Omental fat pad (tissue), 4 donors: Measurements from ENCODE around the gene ADGRB3. TPM values are rescaled to one million over a fixed set of nuclear protein-coding genes. Genes with fewer than 3 reads are reported as not detected.

Experiments
- ATAC-seq: fragments of 150-250 bp; one replicate; pipeline ENCODE4 v1.9.1; 2016; ENCODE audit warnings: mild to moderate bottlenecking, moderate library complexity; ENCODE audit not compliant: low FRiP score
- DNase-seq: peaks from one replicate; pipeline ENCODE4 v3.0.0-alpha.2; 2019; ENCODE audit warnings: low spot score
- total RNA-seq, 4 donors: library from RNA; depleted of rRNA; stranded (reverse); fragments of >200 nt; gene quantifications; one replicate each; pipeline ENCODE4 v1.1.0, GENCODE V29; 2016
- TF ChIP-seq, protein P1 (sequence below), 3 donors: fragments of 450-650 bp; IDR thresholded peaks; one replicate each; pipeline ENCODE4 v1.5.1; 2016 to 2017; ENCODE audit warnings: antibody characterized with exemption in 3 of 3, mild to moderate bottlenecking in 3 of 3, moderate library complexity in 2 of 3

The ADGRB3 gene
- total RNA-seq, 4 donors from 2014 or later, result 0.84 to 4.4 (median 1.9) TPM

DNA sequence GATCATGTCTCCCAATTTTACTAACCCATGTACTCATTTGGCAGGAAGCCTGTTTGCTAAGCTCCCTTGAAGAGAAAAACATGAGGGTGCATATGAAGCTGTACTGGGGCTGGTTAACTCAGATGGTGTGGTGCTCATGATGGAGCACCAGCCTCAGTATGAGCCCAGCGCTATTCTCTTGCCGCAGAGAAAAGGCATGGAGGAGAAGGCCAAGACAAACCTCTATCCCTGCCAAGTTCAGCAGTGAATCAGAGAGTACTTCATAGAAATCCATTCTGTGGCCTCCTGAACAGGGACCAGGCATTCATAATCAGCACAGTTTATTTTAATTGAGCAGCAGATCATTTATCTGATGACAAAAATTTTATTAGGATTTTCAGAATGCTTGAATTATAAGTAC, 763.6 kb downstream of the ADGRB3 start:
- TF ChIP-seq, protein P1, sequence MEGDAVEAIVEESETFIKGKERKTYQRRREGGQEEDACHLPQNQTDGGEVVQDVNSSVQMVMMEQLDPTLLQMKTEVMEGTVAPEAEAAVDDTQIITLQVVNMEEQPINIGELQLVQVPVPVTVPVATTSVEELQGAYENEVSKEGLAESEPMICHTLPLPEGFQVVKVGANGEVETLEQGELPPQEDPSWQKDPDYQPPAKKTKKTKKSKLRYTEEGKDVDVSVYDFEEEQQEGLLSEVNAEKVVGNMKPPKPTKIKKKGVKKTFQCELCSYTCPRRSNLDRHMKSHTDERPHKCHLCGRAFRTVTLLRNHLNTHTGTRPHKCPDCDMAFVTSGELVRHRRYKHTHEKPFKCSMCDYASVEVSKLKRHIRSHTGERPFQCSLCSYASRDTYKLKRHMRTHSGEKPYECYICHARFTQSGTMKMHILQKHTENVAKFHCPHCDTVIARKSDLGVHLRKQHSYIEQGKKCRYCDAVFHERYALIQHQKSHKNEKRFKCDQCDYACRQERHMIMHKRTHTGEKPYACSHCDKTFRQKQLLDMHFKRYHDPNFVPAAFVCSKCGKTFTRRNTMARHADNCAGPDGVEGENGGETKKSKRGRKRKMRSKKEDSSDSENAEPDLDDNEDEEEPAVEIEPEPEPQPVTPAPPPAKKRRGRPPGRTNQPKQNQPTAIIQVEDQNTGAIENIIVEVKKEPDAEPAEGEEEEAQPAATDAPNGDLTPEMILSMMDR (IDR thresholded peaks at IDR 0.05), result no peak
- DNase-seq (no peak), ATAC-seq (no peak)

DNA sequence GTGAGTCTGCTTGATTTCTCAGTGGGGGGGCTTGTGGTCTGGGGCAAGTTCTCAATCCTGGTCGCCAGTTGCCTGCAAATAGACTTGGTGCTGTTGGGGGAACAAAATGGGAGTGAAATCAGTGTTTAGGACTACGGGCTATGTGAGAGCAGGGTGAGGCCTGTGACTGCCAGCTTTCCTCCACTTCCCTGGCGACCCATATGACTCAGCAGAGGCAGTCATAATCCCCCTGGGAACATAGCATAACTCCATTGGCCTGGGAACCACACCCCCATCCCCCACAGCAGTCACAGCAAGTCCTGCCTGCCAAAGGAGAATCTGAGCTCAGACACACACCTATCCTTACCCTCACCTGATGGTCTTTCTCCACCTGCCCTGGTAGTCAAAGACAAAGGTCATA, 773.8 kb downstream of the ADGRB3 start:
- no peak for ATAC-seq
- TF ChIP-seq, protein P1 (IDR thresholded peaks at IDR 0.05), result no peak

DNA sequence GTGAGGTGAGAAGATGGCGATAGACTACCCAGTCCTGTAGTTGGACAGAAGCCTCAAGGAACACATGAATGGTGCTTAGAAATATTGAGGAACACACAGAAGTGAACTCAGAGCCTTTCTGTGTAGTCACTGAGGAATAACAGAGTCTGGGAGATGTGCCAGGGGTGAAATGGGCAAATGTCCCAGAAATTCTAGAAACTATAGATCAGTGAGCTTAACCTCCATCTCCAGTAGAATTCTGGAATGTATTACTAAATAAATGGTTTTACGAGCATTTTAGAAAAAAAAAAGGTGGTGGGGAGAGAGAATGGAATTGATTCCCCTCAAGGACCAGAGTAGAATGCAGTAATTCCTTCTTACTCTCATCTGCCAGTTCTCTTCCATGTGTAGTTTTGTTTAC, 781.7 kb downstream of the ADGRB3 start:
- DNase-seq (no peak), ATAC-seq (no peak)
- TF ChIP-seq, protein P1 (IDR thresholded peaks at IDR 0.05), result no peak

More for the DNA sequence above, 773.8 kb downstream of the ADGRB3 start:
- no peak for DNase-seq

DNA sequence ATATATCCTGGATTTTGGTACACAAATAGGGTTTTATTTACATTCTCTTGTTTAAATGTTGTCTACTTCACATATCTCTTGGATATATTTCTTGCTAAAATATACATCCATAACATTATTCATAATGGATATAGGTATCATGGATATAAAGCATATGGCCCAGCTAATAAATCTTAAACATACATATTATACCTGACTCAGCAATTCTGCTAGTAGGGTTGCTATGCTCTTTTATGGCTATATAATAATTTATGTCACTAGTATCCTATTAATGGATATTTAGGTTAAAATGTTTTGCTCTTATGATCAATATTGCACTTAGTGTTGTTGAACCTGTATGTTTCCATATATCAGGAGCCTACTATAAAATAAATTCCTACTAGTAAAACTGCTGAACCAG, 786.2 kb downstream of the ADGRB3 start:
- TF ChIP-seq, protein P1 (IDR thresholded peaks at IDR 0.05), result no peak
- no peak for DNase-seq
- no peak for ATAC-seq

DNA sequence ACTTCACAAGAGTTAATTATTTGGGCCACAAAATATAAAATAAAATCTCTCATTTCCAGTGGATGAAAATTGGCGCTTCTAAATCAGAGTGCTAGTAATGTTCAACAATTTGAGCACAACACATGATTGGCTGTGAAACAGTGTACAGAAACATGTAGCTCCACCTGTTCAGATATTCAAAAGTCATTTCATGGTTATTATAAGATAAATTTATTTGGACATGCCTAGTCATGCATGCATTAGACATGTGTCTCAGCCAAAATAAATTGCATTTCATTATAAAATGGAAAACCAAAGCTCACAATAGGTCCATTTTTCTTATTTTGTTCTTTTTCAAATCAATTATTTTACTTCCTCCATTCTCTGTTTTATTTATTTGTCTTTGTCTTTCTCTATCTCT, 786.9 kb downstream of the ADGRB3 start:
- TF ChIP-seq, protein P1 (IDR thresholded peaks at IDR 0.05), result no peak
- no peak for DNase-seq
- ATAC-seq, result no peak

DNA sequence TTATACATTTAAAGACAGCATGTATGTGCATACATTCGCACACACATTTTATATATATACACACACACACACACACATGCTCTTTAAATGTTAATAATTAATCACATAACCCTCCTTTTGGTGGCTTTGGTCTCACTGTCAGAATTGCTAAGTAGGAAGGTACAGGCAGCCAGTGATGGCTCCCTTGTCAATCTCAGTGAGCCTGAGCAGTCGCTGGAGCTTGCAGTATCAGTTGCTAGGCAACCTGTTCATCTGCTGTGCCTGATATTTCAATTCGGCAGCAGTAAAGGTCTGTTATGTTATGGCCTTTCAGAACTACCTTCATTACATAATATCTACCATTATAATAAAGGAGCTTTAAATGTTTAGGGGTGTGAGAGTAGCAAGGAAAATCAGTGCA, 787.4 kb downstream of the ADGRB3 start:
- TF ChIP-seq, protein P1 (IDR thresholded peaks at IDR 0.05), result no peak
- DNase-seq (no peak), ATAC-seq (no peak)

DNA sequence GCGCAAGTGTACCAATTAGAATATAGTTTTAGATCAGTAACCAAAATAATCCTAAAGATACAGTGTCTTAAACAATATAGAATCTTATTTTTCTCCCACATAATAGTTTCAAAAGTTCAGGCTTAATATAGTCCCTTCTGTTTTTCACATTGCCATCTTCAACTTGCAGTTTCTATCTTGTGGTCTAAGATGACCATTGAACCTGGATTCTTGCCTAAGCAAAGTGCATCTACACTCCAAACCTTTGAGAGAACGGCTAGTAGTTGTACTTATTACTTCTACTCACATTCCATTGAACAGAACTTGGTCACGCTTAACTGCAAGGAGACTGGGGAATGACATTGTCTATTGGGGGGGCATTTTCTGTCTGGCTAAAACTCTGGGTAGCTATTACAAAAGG, 788.7 kb downstream of the ADGRB3 start:
- ATAC-seq (no peak), DNase-seq (no peak)
- TF ChIP-seq, protein P1 (IDR thresholded peaks at IDR 0.05), result no peak
